Caco-2 (cell line): ENCODE measurements around the gene TCIRG1. TPM values are rescaled to one million over a fixed set of nuclear protein-coding genes. Genes with fewer than 3 reads are reported as not detected.
A peak's percentile ranks its signal among the peaks of the same experiment; 100 is the strongest.

ENCODE experiments used
- BruUV-seq: library from RNA; stranded (reverse); fragments of 400-500 nt; replicated peaks from 2 replicates; lab custom pipeline; 2021; lab: Mats Ljungman, UMichigan
- CTCF ChIA-PET: fragments of 300-600 bp; sonication (Branson Sonifier 250); formaldehyde crosslinking; loops from one replicate; lab custom pipeline; 2022; ENCODE audit warnings: antibody characterized with exemption; lab: Charles Lee
- POLR2A ChIA-PET: fragments of 300-600 bp; sonication (Branson Sonifier 250); formaldehyde crosslinking; loops from one replicate; lab custom pipeline; 2022; ENCODE audit warnings: antibody characterized with exemption; lab: Charles Lee
- DNase-seq, 2 experiments: peaks; one replicate each; pipeline versions ENCODE4 v3.0.0 to v3.0.0-alpha.2; 2020 to 2022
- H3K27me3 ChIP-seq: replicated peaks from 2 replicates; pipeline ENCODE4 v1.6.0; 2011; ENCODE audit warnings: low read length; ENCODE audit not compliant: control insufficient read depth, insufficient read depth
- H3K36me3 ChIP-seq: 2 replicates; pipeline ENCODE4 v1.5.1; 2011; ENCODE audit warnings: low read length; ENCODE audit not compliant: control insufficient read depth, insufficient read depth
- H3K4me1 ChIP-seq: fragments of 250-450 bp; sonication (Bioruptor Pico); 2 replicates; pipeline ENCODE4 v1.5.1; 2020; ENCODE audit warnings: mild to moderate bottlenecking
- H3K4me3 ChIP-seq: 2 replicates; pipeline ENCODE4 v1.5.1; 2011; ENCODE audit warnings: low read depth, mild to moderate bottlenecking, control low read depth, low read length
- H3K9me3 ChIP-seq: fragments of 250-450 bp; sonication (Bioruptor Pico); 2 replicates; pipeline ENCODE4 v1.5.1; 2020; ENCODE audit warnings: mild to moderate bottlenecking, moderate library complexity
- H3K27ac Mint-ChIP-seq: one replicate; pipeline ENCODE4 v1.8.0; 2022; ENCODE audit warnings: mixed read lengths; ENCODE audit not compliant: unreplicated experiment
- H3K27me3 Mint-ChIP-seq: one replicate; pipeline ENCODE4 v1.8.0; 2022; ENCODE audit warnings: mixed read lengths; ENCODE audit not compliant: insufficient read depth, unreplicated experiment
- H3K36me3 Mint-ChIP-seq: one replicate; pipeline ENCODE4 v1.8.0; 2022; ENCODE audit warnings: mild to moderate bottlenecking, mixed read lengths; ENCODE audit not compliant: insufficient read depth, unreplicated experiment
- H3K4me1 Mint-ChIP-seq: one replicate; pipeline ENCODE4 v1.8.0; 2022; ENCODE audit warnings: low read depth, mixed read lengths; ENCODE audit not compliant: unreplicated experiment
- H3K4me3 Mint-ChIP-seq: one replicate; pipeline ENCODE4 v1.8.0; 2022; ENCODE audit warnings: mild to moderate bottlenecking, moderate library complexity, mixed read lengths; ENCODE audit not compliant: unreplicated experiment
- H3K9me3 Mint-ChIP-seq: one replicate; pipeline ENCODE4 v1.8.0; 2022; ENCODE audit warnings: mixed read lengths; ENCODE audit not compliant: unreplicated experiment
- CTCF ChIP-seq, 2 experiments: fragments of 200-600 bp in 1 of 2; IDR thresholded peaks; 1 replicate in 1 of 2; 2 replicates in 1 of 2; pipeline versions ENCODE4 v1.5.1 to v1.8.0; 2011 to 2022; ENCODE audit warnings: antibody characterized with exemption in 1 of 2, control low read depth in 1 of 2, inconsistent platforms in 1 of 2, low read depth in 1 of 2, low read length in 1 of 2, mild to moderate bottlenecking in 1 of 2, moderate library complexity in 1 of 2; ENCODE audit not compliant: insufficient read depth in 1 of 2, severe bottlenecking in 1 of 2, unreplicated experiment in 1 of 2
- intact Hi-C: fragments of 100-400 bp; cut with micrococcal nuclease; formaldehyde crosslinking; loops from one replicate; pipeline ENCODE4 v1.10.0; 2022; ENCODE audit not compliant: unreplicated experiment
- total RNA-seq: library from RNA; stranded (reverse); gene quantifications from 2 replicates; pipeline ENCODE4 v1.2.3, GENCODE V29; 2022

Gene TCIRG1
- total RNA-seq, 1 experiment from 2014 or later, result 2.7 TPM

GRCh38 chr11:68025047-68025446 is 13.8 kb upstream of the TCIRG1 start:
- peak; percentile 30 to 35 for TF ChIP-seq CTCF (IDR thresholded peaks at IDR 0.05; ENCODE audit: insufficient read depth in 1 of 2, low read depth in 1 of 2, low read length in 1 of 2, severe bottlenecking in 1 of 2, unreplicated experiment in 1 of 2)
- no peaks in the 10 kb centered on the region for H3K36me3 ChIP-seq
- no peaks in the 10 kb centered on the region for H3K9me3 ChIP-seq
- H3K4me1 Mint-ChIP-seq, result peaks cover 11% of the 10 kb centered on the region
- no TSS peak for BruUV-seq
- ChIA-PET POLR2A (no interaction called here), CTCF (interaction anchor here (0.6 to 1.2 kb wide), 2 partner anchors 13 to 289 kb away, joined by 3 read pairs; no protein-coding TSS in a partner anchor)
- H3K36me3 Mint-ChIP-seq, result peaks cover 1% of the 10 kb centered on the region
- H3K4me3 Mint-ChIP-seq, result no peak overlapping the region
- H3K4me1 ChIP-seq, result peaks cover 10% of the 10 kb centered on the region; the same call in 1 of the 2 replicates
- no peaks in the 10 kb centered on the region for H3K27me3 Mint-ChIP-seq
- no peaks in the 10 kb centered on the region for H3K27me3 ChIP-seq
- H3K4me3 ChIP-seq, result no peak overlapping the region
- peak in 1 of 2 experiments; percentile 59 for DNase-seq
- no peak overlapping the region for H3K27ac Mint-ChIP-seq
- intact Hi-C loops, result no loop called here
- H3K9me3 Mint-ChIP-seq, result no peaks in the 10 kb centered on the region

GRCh38 chr11:68026391-68027105 is 12.3 kb upstream of the TCIRG1 start:
- POLR2A ChIA-PET, result interaction anchor here (0.8 kb wide), 1 partner anchor 11 kb away, joined by 4 read pairs; no protein-coding TSS in a partner anchor
- Mint-ChIP-seq H3K36me3 (peaks cover 9% of the 10 kb centered on the region), H3K27ac (no peak overlapping the region), H3K4me1 (peaks cover 8% of the 10 kb centered on the region), H3K9me3 (no peaks in the 10 kb centered on the region), H3K4me3 (no peak overlapping the region), H3K27me3 (no peaks in the 10 kb centered on the region)
- intact Hi-C loops, result no loop called here
- Histone ChIP-seq H3K4me1 (peaks cover 8% of the 10 kb centered on the region), H3K4me3 (no peak overlapping the region), H3K36me3 (no peaks in the 10 kb centered on the region), H3K9me3 (no peaks in the 10 kb centered on the region), H3K27me3 (no peaks in the 10 kb centered on the region)
- DNase-seq, result no peak
- CTCF ChIA-PET, result no interaction called here
- no peak for TF ChIP-seq CTCF (IDR thresholded peaks at IDR 0.05; ENCODE audit: insufficient read depth in 1 of 2, low read depth in 1 of 2, low read length in 1 of 2, severe bottlenecking in 1 of 2, unreplicated experiment in 1 of 2)
- BruUV-seq, result no TSS peak

GRCh38 chr11:68027667-68028066 is 11.2 kb upstream of the TCIRG1 start:
- ChIA-PET CTCF (interaction anchor here (0.7 kb wide), 1 partner anchor 14 kb away, joined by 3 read pairs; no protein-coding TSS in a partner anchor), POLR2A (interaction anchor here (0.8 kb wide), 1 partner anchor 10 kb away, joined by 4 read pairs; no protein-coding TSS in a partner anchor)
- intact Hi-C loops, result no loop called here
- H3K4me1 ChIP-seq, result peaks cover 13% of the 10 kb centered on the region
- peaks cover 9% of the 10 kb centered on the region for H3K36me3 Mint-ChIP-seq
- no peak overlapping the region for H3K27ac Mint-ChIP-seq
- no peak for DNase-seq
- H3K4me3 ChIP-seq, result no peak overlapping the region
- H3K4me3 Mint-ChIP-seq, result no peak overlapping the region
- H3K9me3 ChIP-seq, result no peaks in the 10 kb centered on the region
- no peak for TF ChIP-seq CTCF (IDR thresholded peaks at IDR 0.05; ENCODE audit: insufficient read depth in 1 of 2, low read depth in 1 of 2, low read length in 1 of 2, severe bottlenecking in 1 of 2, unreplicated experiment in 1 of 2)
- no peaks in the 10 kb centered on the region for H3K27me3 Mint-ChIP-seq
- H3K9me3 Mint-ChIP-seq, result no peaks in the 10 kb centered on the region
- H3K36me3 ChIP-seq, result peaks cover 1% of the 10 kb centered on the region
- peaks cover 12% of the 10 kb centered on the region for H3K4me1 Mint-ChIP-seq
- no peaks in the 10 kb centered on the region for H3K27me3 ChIP-seq
- no TSS peak for BruUV-seq
